ENCODE results near the gene TADA3. TPM values are rescaled to one million over a fixed set of nuclear protein-coding genes. Genes with fewer than 3 reads are reported as not detected.
A peak's percentile ranks its signal among the peaks of the same experiment; 100 is the strongest.

Gene TADA3
- polyA plus RNA-seq, 3 donors, result 21.0 to 49.8 (median 38.0) TPM

DNA sequence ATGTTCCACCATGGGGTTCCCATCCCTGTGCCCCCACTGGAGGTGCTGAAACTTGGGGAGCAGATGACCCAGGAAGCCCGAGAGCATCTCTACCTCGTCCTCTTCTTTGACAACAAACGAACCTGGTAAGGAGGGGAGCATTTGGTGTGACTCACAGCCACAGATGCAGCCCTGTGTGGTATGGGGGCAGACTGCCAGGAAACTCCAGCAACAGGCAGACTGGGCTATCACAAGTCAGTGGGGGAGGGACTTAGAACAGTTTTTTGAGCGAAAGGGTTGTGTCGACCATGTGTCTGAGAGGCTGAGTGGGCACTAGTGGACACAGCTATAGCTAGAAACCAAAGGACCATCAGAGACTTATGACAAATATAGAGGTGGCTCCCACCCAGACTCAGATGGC is 45.9 kb downstream of the TADA3 start:
- no peak overlapping the region for H3K27ac ChIP-seq (ENCODE audit: low read depth, low read length)
- 73 to 83% (median 76%) methylated on average over 5 of the region's 5 CpGs for WGBS, 3 donors

DNA sequence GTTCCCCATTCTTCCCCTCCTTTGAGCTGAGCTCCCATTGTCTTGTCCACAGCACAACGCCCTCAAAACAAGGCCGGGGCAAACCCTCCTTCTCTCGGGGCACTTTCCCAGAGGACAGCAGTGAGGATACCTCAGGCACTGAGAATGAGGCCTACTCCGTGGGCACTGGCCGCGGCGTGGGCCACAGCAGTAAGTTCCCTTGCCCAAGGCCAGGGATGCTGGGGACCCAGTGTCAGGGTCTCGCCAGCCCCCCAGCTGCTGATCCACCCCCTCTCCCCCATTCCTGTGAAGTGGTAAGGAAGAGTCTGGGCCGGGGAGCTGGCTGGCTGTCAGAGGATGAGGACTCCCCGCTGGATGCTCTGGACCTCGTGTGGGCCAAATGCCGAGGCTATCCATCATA is 46.8 kb downstream of the TADA3 start:
- H3K27ac ChIP-seq (ENCODE audit: low read depth, low read length), result no peak overlapping the region
- WGBS, 3 donors, result 88 to 93% (median 93%) methylated on average over 12 of the region's 12 CpGs

DNA sequence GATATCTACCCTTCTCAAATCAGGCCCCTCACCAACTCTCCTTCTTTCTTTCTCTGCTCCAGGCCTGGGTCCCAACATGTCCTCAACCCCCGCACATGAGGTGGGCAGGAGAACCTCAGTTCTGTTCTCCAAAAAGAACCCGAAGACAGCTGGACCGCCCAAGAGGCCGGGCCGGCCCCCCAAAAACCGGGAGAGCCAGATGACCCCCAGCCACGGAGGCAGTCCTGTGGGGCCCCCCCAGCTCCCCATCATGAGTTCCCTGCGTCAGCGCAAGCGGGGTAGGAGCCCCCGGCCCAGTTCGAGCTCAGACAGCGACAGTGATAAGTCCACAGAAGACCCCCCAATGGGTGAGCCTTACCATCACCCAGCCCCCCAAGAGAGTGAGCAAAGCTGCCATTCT is 48.1 kb downstream of the TADA3 start:
- no peak overlapping the region for H3K27ac ChIP-seq (ENCODE audit: low read depth, low read length)
- WGBS, 3 donors, result 92 to 96% (median 95%) methylated on average over 13 of the region's 13 CpGs

DNA sequence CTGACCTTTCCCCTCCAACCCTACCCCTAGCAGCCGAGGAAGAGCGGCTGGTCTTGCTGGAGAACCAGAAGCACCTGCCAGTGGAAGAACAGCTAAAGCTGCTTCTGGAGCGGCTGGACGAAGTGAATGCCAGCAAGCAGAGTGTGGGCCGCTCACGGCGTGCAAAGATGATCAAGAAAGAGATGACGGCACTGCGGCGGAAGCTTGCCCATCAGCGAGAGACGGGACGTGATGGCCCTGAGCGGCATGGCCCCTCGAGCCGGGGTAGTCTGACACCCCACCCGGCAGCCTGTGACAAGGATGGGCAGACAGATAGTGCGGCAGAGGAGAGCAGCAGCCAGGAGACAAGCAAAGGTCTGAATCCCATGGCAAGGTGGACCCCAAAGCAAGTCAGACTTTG is 48.7 kb downstream of the TADA3 start:
- no peak overlapping the region for H3K27ac ChIP-seq (ENCODE audit: low read depth, low read length)
- WGBS, 3 donors, result 95 to 98% (median 95%) methylated on average over 18 of the region's 18 CpGs

DNA sequence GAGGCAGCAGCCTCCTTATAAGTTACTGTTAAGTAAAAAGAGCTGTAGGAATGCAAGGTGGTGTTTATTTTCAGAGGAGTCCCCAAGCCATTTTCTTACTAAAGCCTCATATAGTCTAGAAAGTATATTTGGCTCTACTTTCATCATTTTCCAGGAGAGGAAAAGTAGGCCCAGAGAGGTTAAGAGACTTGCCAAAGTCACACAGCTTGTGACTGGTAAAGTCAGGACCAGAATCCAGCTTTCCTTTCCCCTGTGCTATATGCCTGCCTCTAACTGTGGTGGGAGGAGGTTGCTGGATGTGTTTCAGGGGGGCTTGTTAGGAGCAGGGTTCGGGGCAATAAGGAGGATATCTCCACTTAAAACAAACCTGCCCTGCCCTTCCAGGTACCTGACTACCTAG is 49.7 kb downstream of the TADA3 start:
- 82 to 97% (median 94%) methylated on average over 1 of the region's 1 CpG for WGBS, 3 donors
- H3K27ac ChIP-seq (ENCODE audit: low read depth, low read length), result no peak overlapping the region

DNA sequence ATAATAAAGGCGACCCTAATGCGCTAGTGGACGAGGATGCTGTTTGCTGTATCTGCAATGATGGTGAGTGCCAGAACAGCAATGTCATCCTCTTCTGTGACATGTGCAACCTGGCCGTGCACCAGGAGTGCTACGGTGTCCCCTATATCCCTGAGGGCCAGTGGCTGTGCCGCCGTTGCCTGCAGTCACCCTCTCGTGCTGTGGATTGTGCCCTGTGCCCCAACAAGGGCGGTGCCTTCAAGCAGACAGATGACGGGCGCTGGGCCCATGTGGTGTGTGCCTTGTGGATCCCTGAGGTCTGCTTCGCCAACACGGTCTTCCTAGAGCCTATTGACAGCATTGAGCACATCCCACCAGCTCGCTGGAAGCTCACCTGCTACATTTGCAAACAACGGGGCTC is 53.1 kb downstream of the TADA3 start:
- no peak overlapping the region for H3K27ac ChIP-seq (ENCODE audit: low read depth, low read length)
- WGBS, 3 donors, result 92 to 93% (median 93%) methylated on average over 15 of the region's 15 CpGs

DNA sequence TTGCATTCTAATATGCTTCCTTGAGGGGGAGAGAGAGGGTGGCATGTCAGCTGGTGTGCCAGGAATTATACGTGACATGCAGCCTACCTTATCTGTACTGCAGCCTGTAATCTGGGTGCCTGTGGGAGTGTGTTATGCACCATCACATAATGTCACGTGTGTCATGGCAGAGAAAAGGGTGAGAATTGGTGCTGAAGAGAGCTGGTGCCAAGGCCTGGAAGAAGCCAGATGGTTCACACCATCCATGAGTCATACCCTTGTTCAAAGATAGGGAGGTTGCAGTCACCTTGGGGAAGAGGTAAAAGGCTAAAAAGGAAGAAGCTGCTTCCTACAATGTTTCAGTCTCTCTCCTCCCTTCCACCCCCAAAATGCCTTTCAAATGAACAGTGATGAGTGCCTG is 55.4 kb downstream of the TADA3 start:
- WGBS, 3 donors, result 54 to 75% (median 75%) methylated on average over 2 of the region's 2 CpGs
- H3K27ac ChIP-seq (ENCODE audit: low read depth, low read length), result no peak overlapping the region

DNA sequence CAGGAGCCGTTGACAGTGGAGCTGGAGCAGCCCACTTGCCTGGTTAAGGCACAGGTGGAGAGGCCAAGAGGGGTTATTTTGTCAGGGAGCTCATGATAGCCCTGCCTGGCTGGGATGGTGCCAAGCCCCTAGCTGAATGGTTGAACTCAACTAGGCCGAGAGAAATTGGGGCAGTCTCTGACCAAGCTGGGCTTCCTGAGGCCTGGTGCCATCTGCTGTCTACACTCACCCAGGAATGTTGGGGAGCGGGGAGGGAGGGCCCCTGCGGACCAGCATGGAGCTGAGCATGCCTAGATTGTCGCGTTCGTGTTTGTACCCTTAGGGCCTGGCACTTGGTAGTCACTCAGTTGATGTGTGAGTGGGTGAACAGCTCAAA is 59.5 kb downstream of the TADA3 start:
- H3K27ac ChIP-seq (ENCODE audit: low read depth, low read length), result no peak overlapping the region
- WGBS, 3 donors, result 25 to 47% (median 33%) methylated on average over 7 of the region's 7 CpGs

DNA sequence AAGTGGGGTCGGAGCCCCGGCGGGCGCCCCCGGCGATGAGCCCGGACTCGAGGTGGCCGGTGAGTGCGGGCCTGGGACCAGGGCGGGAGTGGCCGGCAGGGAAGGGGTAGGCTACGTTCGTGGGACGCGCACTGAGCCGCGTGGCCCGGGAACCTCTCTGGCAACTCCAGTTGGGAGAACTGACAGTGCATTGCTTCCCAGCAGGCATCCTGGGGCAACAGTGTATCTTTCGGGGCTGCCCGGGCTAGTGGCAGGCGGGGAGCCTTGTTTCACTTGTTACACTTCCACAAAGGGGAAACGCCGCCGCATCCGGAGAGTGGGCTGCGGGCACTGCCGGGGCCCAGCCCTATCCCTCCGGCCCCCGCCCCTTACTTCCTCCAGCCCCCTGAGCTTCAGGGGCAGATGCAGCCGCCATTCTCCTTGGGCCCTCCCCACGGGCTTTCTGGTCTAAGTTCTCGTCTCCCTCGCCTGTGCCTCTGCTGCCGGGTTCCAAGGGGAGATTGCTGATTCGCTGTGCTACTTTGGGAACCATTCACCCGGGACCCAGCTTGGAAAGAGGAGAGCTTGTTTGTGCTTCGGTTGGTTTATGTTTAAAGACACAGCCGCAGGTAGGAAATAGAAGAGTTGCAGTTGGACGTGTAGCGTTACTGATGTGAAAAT is 60.1 kb downstream of the TADA3 start:
- 1% methylated on average over 37 to 41 of the region's 41 CpGs for WGBS, 3 donors
- no peak overlapping the region for H3K27ac ChIP-seq (ENCODE audit: low read depth, low read length)

DNA sequence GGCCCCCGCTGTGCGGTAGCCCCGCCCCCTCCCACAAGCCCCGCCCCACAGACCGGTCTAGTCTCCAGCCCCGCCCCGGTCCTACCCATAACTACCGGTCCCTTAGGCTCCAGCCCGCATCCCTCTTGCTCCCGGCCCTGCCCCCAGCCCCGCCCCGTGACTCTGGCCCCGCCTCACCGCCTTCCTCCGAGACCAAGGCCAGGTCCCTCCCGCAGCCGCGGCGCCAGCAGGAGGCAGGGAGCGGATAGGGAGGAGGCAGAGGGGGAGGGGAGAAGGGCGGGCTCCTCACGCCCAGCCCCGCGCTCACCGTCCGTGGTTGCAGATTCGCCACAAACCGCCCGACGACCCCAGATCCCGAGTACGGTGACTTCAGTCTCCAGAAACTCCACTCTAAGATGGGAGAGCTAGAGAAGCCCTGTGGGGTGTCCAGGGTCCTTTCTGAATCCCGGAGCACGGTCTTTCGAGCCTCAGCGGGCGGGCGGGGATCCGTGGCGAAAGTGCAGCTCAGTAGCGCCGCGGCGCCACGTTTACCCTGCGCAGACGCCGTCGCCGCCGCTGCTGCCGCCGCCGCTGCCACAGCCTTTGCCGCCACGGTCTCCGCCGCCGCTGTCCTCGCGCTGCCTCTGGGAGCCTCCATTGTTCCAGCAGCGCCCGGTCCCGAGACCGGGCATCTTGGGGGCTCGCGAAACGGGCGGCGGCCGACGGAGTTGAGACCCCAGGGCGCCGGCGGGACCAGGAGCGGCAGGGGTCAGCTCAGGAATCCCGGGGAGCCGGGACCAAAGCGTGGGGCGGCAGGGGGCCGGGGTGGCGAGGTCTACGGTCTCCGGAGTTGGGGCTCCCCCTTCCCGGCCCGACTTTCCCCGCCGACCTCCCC is 60.8 kb downstream of the TADA3 start, which contains the start of gene BRPF1:
Gene BRPF1, plus strand, starts transcription at position 530 of the 874 bp plus-strand sequence. CDS start 2,406 bp downstream, outside the sequence.
- H3K27ac ChIP-seq (ENCODE audit: low read depth, low read length), result peak within 1 kb of the TSS; percentile 77
- 1 to 2% (median 1%) methylated on average over 70 to 88 of the region's 88 CpGs for WGBS, 3 donors

DNA sequence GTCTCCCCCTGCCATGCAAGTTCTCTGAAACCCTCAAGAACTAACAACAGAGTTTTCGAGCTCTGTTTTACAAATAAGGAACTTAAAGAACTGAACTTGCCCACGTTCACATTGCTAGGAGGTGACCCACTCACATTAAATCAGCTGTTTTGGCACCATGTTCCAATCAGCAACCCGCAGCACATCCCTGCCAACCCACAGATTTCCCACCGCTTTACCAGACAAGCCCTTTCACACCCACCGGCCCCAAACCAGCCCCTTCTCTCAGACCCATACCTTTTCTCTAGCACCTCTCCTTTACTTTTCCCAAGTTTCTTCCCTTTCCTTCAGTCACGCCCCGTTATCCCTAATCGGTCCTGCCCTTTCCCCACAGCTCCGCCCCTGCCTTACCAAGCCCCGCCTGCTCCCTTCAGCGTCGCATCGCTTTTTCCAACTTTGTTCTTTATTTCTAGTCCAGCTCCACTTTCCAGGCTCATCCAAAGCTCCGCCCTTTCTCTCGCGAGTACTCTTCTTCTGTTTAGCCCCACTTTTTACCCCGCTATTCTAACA is 61.5 kb downstream of the TADA3 start:
- no peak overlapping the region for H3K27ac ChIP-seq (ENCODE audit: low read depth, low read length)
- WGBS, 3 donors, result 1 to 2% (median 2%) methylated on average over 16 to 17 of the region's 17 CpGs

Other genes with a start within 250 kb of the TADA3 start
- gene LHFPL4, start 238.7 kb downstream of the TADA3 start, polyA plus RNA-seq, result under 1 TPM in 2 of 3 donors, not detected in 1; 0.01 to 0.51 TPM
- 10 to 100 TPM; 12.5 to 26.9 (median 26.3) TPM for gene MTMR14, start 143.0 kb downstream of the TADA3 start, polyA plus RNA-seq
- gene CPNE9, start 88.6 kb downstream of the TADA3 start, polyA plus RNA-seq, result under 1 TPM in 2 of 3 donors, not detected in 1; 0.06 to 0.09 TPM
- gene BRPF1, start 60.7 kb downstream of the TADA3 start, polyA plus RNA-seq, result 10 to 100 TPM in 1 of 3 donors, 1 to 10 TPM in 2; 4.8 to 12.8 (median 7.5) TPM
- 10 to 100 TPM in 2 of 3 donors, 1 to 10 TPM in 1; 8.6 to 24.4 (median 13.9) TPM for gene OGG1, start 42.5 kb downstream of the TADA3 start, polyA plus RNA-seq
- 100 to 1,000 TPM in 1 of 3 donors, 10 to 100 TPM in 2; 13.4 to 121 (median 80.1) TPM for gene CAMK1, start 22.5 kb downstream of the TADA3 start, polyA plus RNA-seq
- 100 to 1,000 TPM in 2 of 3 donors, 10 to 100 TPM in 1; 68.9 to 121 (median 111) TPM for gene ARPC4, start 609 bp upstream of the TADA3 start, polyA plus RNA-seq
- 10 to 100 TPM; 18.4 to 39.7 (median 28.9) TPM for gene TTLL3, start 17.8 kb upstream of the TADA3 start, polyA plus RNA-seq
- 10 to 100 TPM; 20.7 to 27.8 (median 25.6) TPM for gene RPUSD3, start 51.5 kb upstream of the TADA3 start, polyA plus RNA-seq
- 1,000 to 10,000 TPM in 1 of 3 donors, 100 to 1,000 TPM in 2; 128 to 1,587 (median 499) TPM for gene CIDEC, start 87.8 kb upstream of the TADA3 start, polyA plus RNA-seq
- 10 to 100 TPM; 33.7 to 58.7 (median 39.5) TPM for gene JAGN1, start 98.1 kb upstream of the TADA3 start, polyA plus RNA-seq
- 1 to 10 TPM; 6.4 to 7.3 (median 6.7) TPM for gene IL17RE, start 110.4 kb upstream of the TADA3 start, polyA plus RNA-seq
- gene IL17RC, start 124.6 kb upstream of the TADA3 start, polyA plus RNA-seq, result 10 to 100 TPM; 20.7 to 71.8 (median 41.2) TPM
- gene CRELD1, start 141.4 kb upstream of the TADA3 start, polyA plus RNA-seq, result 10 to 100 TPM; 28.4 to 36.0 (median 33.8) TPM
- gene PRRT3, start 159.9 kb upstream of the TADA3 start, polyA plus RNA-seq, result 1 to 10 TPM in 2 of 3 donors, under 1 TPM in 1; 0.56 to 1.6 (median 1.4) TPM
- 100 to 1,000 TPM in 1 of 3 donors, 10 to 100 TPM in 2; 36.3 to 153 (median 66.1) TPM for gene EMC3, start 194.4 kb upstream of the TADA3 start, polyA plus RNA-seq
- 1 to 10 TPM in 2 of 3 donors, under 1 TPM in 1; 0.45 to 1.7 (median 1.3) TPM for gene FANCD2, start 234.0 kb upstream of the TADA3 start, polyA plus RNA-seq

Measured in adipose tissue (tissue), 3 donors.